ENCODE data around the gene TRIO. TPM values are rescaled to one million over a fixed set of nuclear protein-coding genes. Genes with fewer than 3 reads are reported as not detected.

TRIO gene
- polyA plus RNA-seq, 5 donors, result 67.0 to 85.2 (median 80.6) TPM

- DNase-seq, result no peak
Measured at GRCh38 chr5:14407051-14407450, 263.9 kb downstream of the TRIO start.

GRCh38 chr5:14407746-14408175 is 264.6 kb downstream of the TRIO start:
- no peak for DNase-seq

GRCh38 chr5:14408969-14409586 is 265.9 kb downstream of the TRIO start:
- no peak for DNase-seq

- no peak for DNase-seq
Measured at GRCh38 chr5:14410068-14410393, 266.9 kb downstream of the TRIO start.

GRCh38 chr5:14410394-14411201 is 267.5 kb downstream of the TRIO start:
- peak in 1 of 2 donors; percentile 14 for DNase-seq

GRCh38 chr5:14411216-14411615 is 268.1 kb downstream of the TRIO start:
- DNase-seq, result no peak

- no peak for DNase-seq
Measured at GRCh38 chr5:14413331-14413750, 270.2 kb downstream of the TRIO start.

- no peak for DNase-seq
Measured at GRCh38 chr5:14414007-14414406, 270.9 kb downstream of the TRIO start.

- no peak for DNase-seq
Measured at GRCh38 chr5:14414656-14415023, 271.5 kb downstream of the TRIO start.

GRCh38 chr5:14415024-14415697 is 272.0 kb downstream of the TRIO start:
- DNase-seq, result no peak

- no peak for DNase-seq
Measured at GRCh38 chr5:14415698-14416074, 272.5 kb downstream of the TRIO start.

- DNase-seq, result peak; percentile 43 to 47
Measured at GRCh38 chr5:14416621-14417275, 273.6 kb downstream of the TRIO start.

GRCh38 chr5:14417276-14417730 is 274.2 kb downstream of the TRIO start:
- no peak for DNase-seq

- no peak for DNase-seq
Measured at GRCh38 chr5:14417792-14418765, 274.9 kb downstream of the TRIO start.

GRCh38 chr5:14419686-14420085 is 276.5 kb downstream of the TRIO start:
- no peak for DNase-seq

GRCh38 chr5:14420101-14420811 is 277.1 kb downstream of the TRIO start:
- no peak for DNase-seq

GRCh38 chr5:14421851-14422250 is 278.7 kb downstream of the TRIO start:
- DNase-seq, result no peak

GRCh38 chr5:14424011-14424685 is 281.0 kb downstream of the TRIO start:
- no peak for DNase-seq

- no peak for DNase-seq
Measured at GRCh38 chr5:14425559-14425958, 282.4 kb downstream of the TRIO start.

GRCh38 chr5:14426521-14426920 is 283.4 kb downstream of the TRIO start:
- DNase-seq, result no peak

Measured in right lung (tissue), 5 donors.